ENCODE measurements around the gene CORIN. TPM values are rescaled to one million over a fixed set of nuclear protein-coding genes. Genes with fewer than 3 reads are reported as not detected.
"Not testable (repeated sequence)": the region's sequence is repeated elsewhere in the genome, so short reads cannot be mapped to it uniquely, and the experiment has no call there.

The CORIN gene
- total and polyA plus RNA-seq, 2 donors, result 0.24 to 0.78 TPM

DNA sequence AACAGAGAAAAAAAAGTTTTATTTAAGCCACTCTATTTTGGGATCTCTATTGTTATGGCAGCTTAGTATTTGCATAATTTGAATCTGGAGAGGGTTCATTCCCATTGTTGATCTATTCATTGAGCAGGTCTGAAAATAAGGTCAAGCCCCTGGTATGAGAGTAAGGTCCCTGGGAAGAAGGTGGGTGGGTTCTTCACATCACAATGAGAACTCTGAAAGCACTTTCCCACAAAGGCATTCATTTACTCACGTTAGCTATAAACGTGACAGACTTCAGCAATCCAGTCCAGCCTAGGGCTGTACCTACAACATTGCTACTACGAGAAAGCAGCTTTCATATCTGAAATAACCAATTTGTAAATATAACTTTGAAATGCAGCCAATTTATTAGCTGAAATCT is 126.2 kb downstream of the CORIN start:
- no peaks in the 10 kb centered on the region for H3K4me1 ChIP-seq (ENCODE audit: control insufficient read depth in 2 of 2, insufficient read depth in 2 of 2, low read length in 2 of 2)
- WGBS, result 96% methylated on average over 3 of the region's 3 CpGs
- H3K27ac ChIP-seq (ENCODE audit: low read depth in 1 of 2, low read length in 1 of 2), result no peak overlapping the region
- H3K4me3 ChIP-seq (ENCODE audit: low read length in 2 of 2), result no peak overlapping the region
- H3K9me3 ChIP-seq (ENCODE audit: control insufficient read depth in 2 of 2, insufficient read depth in 1 of 2, low read length in 1 of 2), result no peaks in the 10 kb centered on the region
- H3K36me3 ChIP-seq (ENCODE audit: control insufficient read depth in 2 of 2, insufficient read depth in 2 of 2, low read length in 1 of 2), result no peaks in the 10 kb centered on the region
- no peak for DNase-seq (ENCODE audit: low read depth in 6 of 9, low spot score in 9 of 9)
- no peaks in the 10 kb centered on the region for H3K27me3 ChIP-seq (ENCODE audit: control insufficient read depth in 2 of 2, insufficient read depth in 1 of 2, low read length in 1 of 2)

DNA sequence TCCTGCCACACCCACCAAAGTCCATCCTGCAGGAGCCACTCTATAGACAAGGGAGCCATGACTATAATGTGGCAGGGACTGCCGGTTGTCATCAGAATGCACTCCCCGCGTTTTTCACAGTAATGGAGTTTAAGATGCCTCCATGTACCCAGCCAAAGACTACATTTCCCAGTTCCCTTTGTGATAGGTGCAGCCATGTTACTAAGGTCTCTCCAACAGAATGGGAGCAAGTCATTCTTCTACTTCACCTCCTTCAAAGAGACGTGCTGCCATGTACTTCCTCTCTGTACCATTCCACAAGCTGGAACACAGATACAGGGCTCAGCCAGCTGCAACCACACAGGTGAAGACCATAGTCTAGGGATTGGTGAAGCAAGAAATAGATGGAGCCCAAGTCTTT is 126.7 kb downstream of the CORIN start:
- Histone ChIP-seq H3K4me3 (ENCODE audit: low read length in 2 of 2) (no peak overlapping the region), H3K27me3 (ENCODE audit: control insufficient read depth in 2 of 2, insufficient read depth in 1 of 2, low read length in 1 of 2) (no peaks in the 10 kb centered on the region), H3K4me1 (ENCODE audit: control insufficient read depth in 2 of 2, insufficient read depth in 2 of 2, low read length in 2 of 2) (no peaks in the 10 kb centered on the region), H3K36me3 (ENCODE audit: control insufficient read depth in 2 of 2, insufficient read depth in 2 of 2, low read length in 1 of 2) (no peaks in the 10 kb centered on the region), H3K27ac (ENCODE audit: low read depth in 1 of 2, low read length in 1 of 2) (no peak overlapping the region), H3K9me3 (ENCODE audit: control insufficient read depth in 2 of 2, insufficient read depth in 1 of 2, low read length in 1 of 2) (no peaks in the 10 kb centered on the region)
- DNase-seq (ENCODE audit: low read depth in 6 of 9, low spot score in 9 of 9), result no peak
- 90% methylated on average over 4 of the region's 4 CpGs for WGBS

DNA sequence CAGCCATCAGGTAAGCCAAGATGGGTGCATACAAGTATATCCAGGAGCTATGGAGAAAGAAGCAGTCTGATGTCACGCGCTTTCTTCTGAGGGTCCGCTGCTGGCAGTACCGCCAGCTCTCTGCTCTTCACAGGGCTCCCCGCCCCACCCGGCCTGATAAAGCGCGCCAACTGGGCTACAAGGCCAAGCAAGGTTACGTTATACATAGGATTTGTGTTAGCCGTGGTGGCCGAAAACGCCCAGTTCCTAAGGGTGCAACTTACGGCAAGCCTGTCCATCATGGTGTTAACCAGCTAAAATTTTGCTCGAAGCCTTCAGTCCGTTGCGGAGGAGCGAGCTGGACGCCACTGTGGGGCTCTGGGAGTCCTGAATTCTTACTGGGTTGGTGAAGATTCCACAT is 131.5 kb downstream of the CORIN start:
- 97% methylated on average over 18 of the region's 18 CpGs for WGBS
- H3K4me1 ChIP-seq (ENCODE audit: control insufficient read depth in 2 of 2, insufficient read depth in 2 of 2, low read length in 2 of 2); H3K36me3 ChIP-seq (ENCODE audit: control insufficient read depth in 2 of 2, insufficient read depth in 2 of 2, low read length in 1 of 2); H3K27me3 ChIP-seq (ENCODE audit: control insufficient read depth in 2 of 2, insufficient read depth in 1 of 2, low read length in 1 of 2); H3K9me3 ChIP-seq (ENCODE audit: control insufficient read depth in 2 of 2, insufficient read depth in 1 of 2, low read length in 1 of 2); H3K4me3 ChIP-seq (ENCODE audit: low read length in 2 of 2); DNase-seq (ENCODE audit: low read depth in 6 of 9, low spot score in 9 of 9); H3K27ac ChIP-seq (ENCODE audit: low read depth in 1 of 2, low read length in 1 of 2): not testable (repeated sequence)

DNA sequence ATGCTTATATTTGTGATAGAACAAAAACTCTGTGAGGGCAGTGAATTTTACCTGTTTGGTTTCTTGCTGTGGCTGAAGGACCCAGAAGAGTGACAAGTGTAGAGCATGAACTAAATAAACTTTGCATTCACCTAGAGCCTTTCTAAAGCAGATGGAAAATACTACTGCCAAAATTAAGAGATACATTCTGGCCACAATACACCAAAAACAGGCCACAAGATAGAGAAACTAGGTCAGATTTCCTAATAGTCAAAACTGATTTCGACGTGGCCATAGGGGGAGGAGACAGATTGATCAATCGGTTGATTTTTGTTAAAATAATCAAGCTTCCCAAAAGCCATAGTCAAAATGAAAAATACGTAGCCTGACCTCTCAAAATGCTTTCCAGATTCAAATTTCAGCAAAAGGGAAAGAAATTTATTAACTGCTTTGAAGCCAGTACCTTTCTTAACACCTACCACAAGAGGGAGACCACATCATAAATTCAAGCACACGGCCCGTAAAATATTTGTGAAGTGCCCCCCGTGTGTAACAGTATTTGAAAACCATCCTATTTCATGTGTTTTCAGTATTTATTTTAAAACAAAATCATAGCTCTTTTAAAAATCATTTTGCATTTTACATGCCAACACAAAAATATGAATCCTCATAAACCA is 132.4 kb downstream of the CORIN start:
- peak in 2 of 9 donors; percentile 4 to 18 for DNase-seq (ENCODE audit: low read depth in 6 of 9, low spot score in 9 of 9)
- Histone ChIP-seq H3K9me3 (ENCODE audit: control insufficient read depth in 2 of 2, insufficient read depth in 1 of 2, low read length in 1 of 2) (no peaks in the 10 kb centered on the region), H3K27ac (ENCODE audit: low read depth in 1 of 2, low read length in 1 of 2) (no peak overlapping the region), H3K4me3 (ENCODE audit: low read length in 2 of 2) (no peak overlapping the region), H3K4me1 (ENCODE audit: control insufficient read depth in 2 of 2, insufficient read depth in 2 of 2, low read length in 2 of 2) (no peaks in the 10 kb centered on the region), H3K36me3 (ENCODE audit: control insufficient read depth in 2 of 2, insufficient read depth in 2 of 2, low read length in 1 of 2) (no peaks in the 10 kb centered on the region), H3K27me3 (ENCODE audit: control insufficient read depth in 2 of 2, insufficient read depth in 1 of 2, low read length in 1 of 2) (no peaks in the 10 kb centered on the region)
- WGBS, result 55% methylated on average over 7 of the region's 7 CpGs

DNA sequence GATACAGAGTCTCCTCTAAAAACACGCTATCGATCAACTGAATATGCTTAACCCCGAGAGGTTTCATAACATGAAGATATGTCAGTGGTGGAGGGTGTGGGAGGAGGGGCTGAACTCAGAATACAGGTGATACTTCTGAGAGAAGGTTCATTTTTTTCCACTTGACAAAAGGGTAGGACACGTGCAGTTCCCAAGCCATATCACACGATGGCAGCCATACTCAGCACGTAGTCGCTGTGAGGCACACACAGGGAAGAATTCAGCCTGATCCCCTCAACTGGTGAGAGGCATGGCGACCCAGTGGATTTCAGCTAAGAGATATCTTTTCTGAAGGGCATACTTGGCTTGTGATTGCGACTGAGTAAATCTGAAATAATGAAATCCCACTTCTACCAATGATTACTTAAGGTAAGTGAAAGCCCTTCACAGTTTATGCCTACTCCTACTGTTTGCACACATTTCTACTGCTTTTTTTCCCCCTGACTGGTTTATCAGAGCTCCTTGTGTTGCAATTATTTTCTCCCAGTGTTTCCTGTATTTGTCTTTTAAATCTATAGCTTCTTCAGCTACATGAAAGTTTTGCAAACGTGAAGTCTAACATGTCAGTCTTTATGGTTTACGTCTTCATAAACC is 133.1 kb downstream of the CORIN start:
- Histone ChIP-seq H3K36me3 (ENCODE audit: control insufficient read depth in 2 of 2, insufficient read depth in 2 of 2, low read length in 1 of 2) (no peaks in the 10 kb centered on the region), H3K4me3 (ENCODE audit: low read length in 2 of 2) (no peak overlapping the region), H3K9me3 (ENCODE audit: control insufficient read depth in 2 of 2, insufficient read depth in 1 of 2, low read length in 1 of 2) (no peaks in the 10 kb centered on the region), H3K4me1 (ENCODE audit: control insufficient read depth in 2 of 2, insufficient read depth in 2 of 2, low read length in 2 of 2) (no peaks in the 10 kb centered on the region), H3K27ac (ENCODE audit: low read depth in 1 of 2, low read length in 1 of 2) (no peak overlapping the region), H3K27me3 (ENCODE audit: control insufficient read depth in 2 of 2, insufficient read depth in 1 of 2, low read length in 1 of 2) (no peaks in the 10 kb centered on the region)
- DNase-seq (ENCODE audit: low read depth in 6 of 9, low spot score in 9 of 9), result peak in 4 of 9 donors; percentile 5 to 38 (median 13)
- WGBS, result 54% methylated on average over 11 of the region's 11 CpGs

DNA sequence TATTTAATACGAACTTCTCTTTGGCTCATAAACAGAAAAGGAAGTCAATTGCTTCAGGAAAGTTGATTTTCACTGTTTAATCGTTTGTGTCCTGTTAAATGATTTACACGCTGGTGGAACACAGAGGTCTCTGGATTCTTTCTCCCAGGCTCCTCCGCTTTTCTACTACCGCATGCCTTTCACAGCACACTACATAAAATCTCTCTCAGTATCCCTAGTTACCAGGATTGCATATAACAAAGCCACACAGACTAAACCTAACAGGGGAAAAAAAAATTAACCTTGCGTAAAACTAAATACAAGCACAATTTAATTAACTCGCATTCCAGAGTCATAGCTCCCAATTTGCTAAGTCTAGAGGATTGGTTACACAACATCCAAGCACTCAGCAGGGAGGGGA is 133.9 kb downstream of the CORIN start:
- Histone ChIP-seq H3K27ac (ENCODE audit: low read depth in 1 of 2, low read length in 1 of 2) (no peak overlapping the region), H3K4me3 (ENCODE audit: low read length in 2 of 2) (no peak overlapping the region), H3K36me3 (ENCODE audit: control insufficient read depth in 2 of 2, insufficient read depth in 2 of 2, low read length in 1 of 2) (no peaks in the 10 kb centered on the region), H3K9me3 (ENCODE audit: control insufficient read depth in 2 of 2, insufficient read depth in 1 of 2, low read length in 1 of 2) (no peaks in the 10 kb centered on the region), H3K4me1 (ENCODE audit: control insufficient read depth in 2 of 2, insufficient read depth in 2 of 2, low read length in 2 of 2) (no peaks in the 10 kb centered on the region), H3K27me3 (ENCODE audit: control insufficient read depth in 2 of 2, insufficient read depth in 1 of 2, low read length in 1 of 2) (no peaks in the 10 kb centered on the region)
- no peak for DNase-seq (ENCODE audit: low read depth in 6 of 9, low spot score in 9 of 9)
- WGBS, result 83% methylated on average over 7 of the region's 7 CpGs

DNA sequence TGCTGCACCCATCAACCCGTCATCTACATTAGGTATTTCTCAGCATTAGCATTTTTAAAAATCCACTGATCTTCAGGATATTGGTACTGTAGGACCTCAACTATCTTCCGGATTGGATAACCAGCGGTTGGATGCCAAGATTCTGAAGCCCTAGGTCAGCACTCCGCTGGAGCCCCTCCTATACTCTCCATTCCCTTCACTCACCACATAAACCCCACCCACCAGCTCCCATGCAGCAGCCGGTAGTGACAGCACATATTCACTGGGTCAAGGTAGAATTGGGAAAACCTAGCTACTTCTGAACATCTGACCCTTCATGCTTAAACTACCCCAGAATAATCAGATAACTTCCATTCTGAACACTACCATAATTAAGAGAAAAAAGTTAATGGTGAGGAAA is 134.9 kb downstream of the CORIN start:
- Histone ChIP-seq H3K36me3 (ENCODE audit: control insufficient read depth in 2 of 2, insufficient read depth in 2 of 2, low read length in 1 of 2) (no peaks in the 10 kb centered on the region), H3K27me3 (ENCODE audit: control insufficient read depth in 2 of 2, insufficient read depth in 1 of 2, low read length in 1 of 2) (no peaks in the 10 kb centered on the region), H3K27ac (ENCODE audit: low read depth in 1 of 2, low read length in 1 of 2) (no peak overlapping the region), H3K9me3 (ENCODE audit: control insufficient read depth in 2 of 2, insufficient read depth in 1 of 2, low read length in 1 of 2) (no peaks in the 10 kb centered on the region), H3K4me3 (ENCODE audit: low read length in 2 of 2) (no peak overlapping the region), H3K4me1 (ENCODE audit: control insufficient read depth in 2 of 2, insufficient read depth in 2 of 2, low read length in 2 of 2) (no peaks in the 10 kb centered on the region)
- no peak for DNase-seq (ENCODE audit: low read depth in 6 of 9, low spot score in 9 of 9)
- 92% methylated on average over 5 of the region's 5 CpGs for WGBS

DNA sequence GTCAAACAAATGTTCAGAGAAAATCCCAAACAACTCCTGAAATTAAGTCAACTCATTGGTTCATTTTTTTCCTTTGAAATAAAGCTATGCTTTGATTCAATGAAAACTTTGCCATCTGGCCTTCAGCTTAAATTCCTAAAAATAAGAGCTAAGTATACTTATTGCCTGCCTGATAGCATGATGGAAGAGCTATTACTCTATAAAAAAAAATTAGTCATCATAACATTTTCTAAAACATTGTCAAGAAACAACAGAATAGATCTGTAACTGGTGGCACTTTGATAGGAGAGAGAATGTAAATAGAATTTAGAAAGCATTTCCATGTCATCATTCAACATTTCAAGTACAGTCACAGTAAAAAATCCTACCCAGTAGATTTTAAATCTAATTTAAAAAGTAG is 136.6 kb downstream of the CORIN start:
- H3K27ac ChIP-seq (ENCODE audit: low read depth in 1 of 2, low read length in 1 of 2), result no peak overlapping the region
- H3K9me3 ChIP-seq (ENCODE audit: control insufficient read depth in 2 of 2, insufficient read depth in 1 of 2, low read length in 1 of 2), result no peaks in the 10 kb centered on the region
- no peaks in the 10 kb centered on the region for H3K4me1 ChIP-seq (ENCODE audit: control insufficient read depth in 2 of 2, insufficient read depth in 2 of 2, low read length in 2 of 2)
- no peak for DNase-seq (ENCODE audit: low read depth in 6 of 9, low spot score in 9 of 9)
- H3K4me3 ChIP-seq (ENCODE audit: low read length in 2 of 2), result no peak overlapping the region
- no peaks in the 10 kb centered on the region for H3K36me3 ChIP-seq (ENCODE audit: control insufficient read depth in 2 of 2, insufficient read depth in 2 of 2, low read length in 1 of 2)
- no peaks in the 10 kb centered on the region for H3K27me3 ChIP-seq (ENCODE audit: control insufficient read depth in 2 of 2, insufficient read depth in 1 of 2, low read length in 1 of 2)

DNA sequence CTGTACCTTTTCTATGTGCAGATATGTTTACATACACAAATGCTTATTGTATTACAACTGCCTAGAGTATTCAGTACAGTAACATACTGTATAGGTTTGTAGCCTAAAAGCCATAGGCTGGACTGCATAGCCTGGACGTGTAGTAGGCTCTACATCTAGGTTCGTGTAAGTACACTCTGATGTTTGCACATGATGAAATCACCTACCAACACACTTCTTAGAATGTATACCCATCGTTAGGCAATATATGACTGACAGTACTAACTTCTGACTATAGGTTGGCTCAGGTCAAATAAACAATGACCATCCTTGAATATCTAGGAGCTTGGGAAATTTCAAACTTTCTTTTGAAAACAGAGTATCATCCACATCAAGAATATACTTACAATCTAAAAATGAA is 139.0 kb downstream of the CORIN start:
- Histone ChIP-seq H3K27me3 (ENCODE audit: control insufficient read depth in 2 of 2, insufficient read depth in 1 of 2, low read length in 1 of 2) (no peaks in the 10 kb centered on the region), H3K4me3 (ENCODE audit: low read length in 2 of 2) (no peak overlapping the region), H3K4me1 (ENCODE audit: control insufficient read depth in 2 of 2, insufficient read depth in 2 of 2, low read length in 2 of 2) (no peaks in the 10 kb centered on the region), H3K27ac (ENCODE audit: low read depth in 1 of 2, low read length in 1 of 2) (no peak overlapping the region), H3K9me3 (ENCODE audit: control insufficient read depth in 2 of 2, insufficient read depth in 1 of 2, low read length in 1 of 2) (no peaks in the 10 kb centered on the region), H3K36me3 (ENCODE audit: control insufficient read depth in 2 of 2, insufficient read depth in 2 of 2, low read length in 1 of 2) (no peaks in the 10 kb centered on the region)
- no peak for DNase-seq (ENCODE audit: low read depth in 6 of 9, low spot score in 9 of 9)
- 95% methylated on average over 3 of the region's 3 CpGs for WGBS

Data from thymus (tissue), 11 donors.